Breast epithelium (tissue), 4 donors: ENCODE measurements around the gene GBF1. TPM values are rescaled to one million over a fixed set of nuclear protein-coding genes. Genes with fewer than 3 reads are reported as not detected.
"Not testable (repeated sequence)": the region's sequence is repeated elsewhere in the genome, so short reads cannot be mapped to it uniquely, and the experiment has no call there.

Experiments
- DNase-seq, 2 donors: peaks; one replicate each; pipeline ENCODE4 v3.0.0-alpha.2; 2019; ENCODE audit warnings: low spot score in 2 of 2
- H3K27ac ChIP-seq, 2 donors: fragments of 200-600 bp; sonication (generic) in 1 of 2; one replicate each; pipeline ENCODE4 v1.5.1; 2016 to 2019; ENCODE audit warnings: mild to moderate bottlenecking in 1 of 2
- H3K27me3 ChIP-seq, 2 donors: fragments of 200-600 bp; sonication (generic) in 1 of 2; one replicate each; pipeline versions ENCODE4 v1.5.1 to v1.6.0; 2017 to 2019; ENCODE audit warnings: control low read depth in 1 of 2, mild to moderate bottlenecking in 1 of 2
- H3K36me3 ChIP-seq: fragments of 200-600 bp; one replicate; pipeline ENCODE4 v1.5.1; 2019
- H3K4me1 ChIP-seq, 2 donors: fragments of 200-600 bp; sonication (generic); one replicate each; pipeline ENCODE4 v1.5.1; 2016 to 2019; ENCODE audit warnings: control low read depth in 1 of 2
- H3K4me3 ChIP-seq, 3 donors: fragments of 200-600 bp; sonication (generic); 1 replicate in 2 of 3; 2 replicates in 1 of 3; pipeline ENCODE4 v1.5.1; 2016 to 2019; ENCODE audit warnings: mild to moderate bottlenecking in 3 of 3, moderate library complexity in 2 of 3
- H3K9me3 ChIP-seq, 2 donors: fragments of 200-600 bp; sonication (generic) in 1 of 2; one replicate each; pipeline ENCODE4 v1.5.1; 2016 to 2019; ENCODE audit warnings: control low read depth in 1 of 2
- CTCF ChIP-seq, 3 donors: fragments of 450-650 bp; IDR thresholded peaks; one replicate each; pipeline ENCODE4 v1.5.1; 2016 to 2017; ENCODE audit warnings: antibody characterized with exemption in 3 of 3, mild to moderate bottlenecking in 3 of 3, moderate library complexity in 3 of 3
- POLR2A ChIP-seq: fragments of 450-650 bp; IDR thresholded peaks from one replicate; pipeline ENCODE4 v1.6.1; 2016; ENCODE audit warnings: antibody characterized with exemption, mild to moderate bottlenecking, moderate library complexity
- POLR2AphosphoS5 ChIP-seq, 3 donors: sonication (generic); formaldehyde crosslinking; IDR thresholded peaks; one replicate each; pipeline ENCODE4 v1.6.1; 2017; ENCODE audit warnings: antibody characterized with exemption in 3 of 3
- intact Hi-C: fragments of 100-400 bp; cut with DNase I; formaldehyde crosslinking; loops from one replicate; pipeline ENCODE4 v1.15.1; 2023; ENCODE audit warnings: low total_unique reads
- total RNA-seq, 3 donors: library from RNA; depleted of rRNA; stranded (reverse); fragments of >200 nt; gene quantifications; one replicate each; pipeline ENCODE4 v1.1.0, GENCODE V29; 2016

The GBF1 gene
- total RNA-seq, 3 donors from 2014 or later, result 25.8 to 32.1 (median 25.9) TPM

GRCh38 chr10:102245932-102246251 lies 560 bp downstream of the GBF1 start:
- intact Hi-C loops, result no loop called here
- no peak for DNase-seq
- Histone ChIP-seq H3K4me1 (peaks cover 9 to 27% of the 10 kb centered on the region in 2 donors), H3K36me3 (no peaks in the 10 kb centered on the region), H3K27ac (peak overlapping the region; percentile 88 to 93), H3K27me3 (no peaks in the 10 kb centered on the region), H3K9me3 (no peaks in the 10 kb centered on the region), H3K4me3 (peak overlapping the region; percentile 76 to 90 (median 76))
- TF ChIP-seq POLR2A, result no peak
- TF ChIP-seq POLR2AphosphoS5 (IDR thresholded peaks at IDR 0.05), result no peak
- no peak for TF ChIP-seq CTCF (IDR thresholded peaks at IDR 0.05)

GRCh38 chr10:102246261-102246660 lies 929 bp downstream of the GBF1 start:
- Histone ChIP-seq H3K36me3 (no peaks in the 10 kb centered on the region), H3K27ac (peak overlapping the region; percentile 88 to 93), H3K4me1 (peaks cover 9 to 27% of the 10 kb centered on the region in 2 donors), H3K9me3 (no peaks in the 10 kb centered on the region), H3K4me3 (peak overlapping the region; percentile 76 to 90 (median 76)), H3K27me3 (no peaks in the 10 kb centered on the region)
- no peak for DNase-seq
- no peak for TF ChIP-seq CTCF (IDR thresholded peaks at IDR 0.05)
- intact Hi-C loops, result no loop called here

- Histone ChIP-seq H3K4me3 (peak overlapping the region in 1 of 3 donors; percentile 90), H3K36me3 (no peaks in the 10 kb centered on the region), H3K4me1 (peaks cover 9 to 23% of the 10 kb centered on the region in 2 donors), H3K27ac (no peak overlapping the region), H3K27me3 (no peaks in the 10 kb centered on the region), H3K9me3 (no peaks in the 10 kb centered on the region)
- no peak for TF ChIP-seq POLR2A
- TF ChIP-seq CTCF (IDR thresholded peaks at IDR 0.05), result no peak
- no peak for TF ChIP-seq POLR2AphosphoS5 (IDR thresholded peaks at IDR 0.05)
- no peak for DNase-seq
- intact Hi-C loops, result no loop called here
Observed at GRCh38 chr10:102247734-102248133, 2.4 kb downstream of the GBF1 start.

GRCh38 chr10:102252508-102252907 lies 7.2 kb downstream of the GBF1 start:
- H3K9me3 ChIP-seq, H3K4me3 ChIP-seq, H3K27me3 ChIP-seq, intact Hi-C loops, DNase-seq, H3K27ac ChIP-seq, H3K36me3 ChIP-seq: not testable (repeated sequence)
- H3K4me1 ChIP-seq, result peaks cover 0 to 10% of the 10 kb centered on the region in 2 donors

GRCh38 chr10:102254426-102254825 lies 9.1 kb downstream of the GBF1 start:
- DNase-seq, result no peak
- TF ChIP-seq CTCF (IDR thresholded peaks at IDR 0.05) (no peak), POLR2A (no peak), POLR2AphosphoS5 (IDR thresholded peaks at IDR 0.05) (no peak)
- intact Hi-C loops, result no loop called here
- Histone ChIP-seq H3K36me3 (no peaks in the 10 kb centered on the region), H3K27ac (no peak overlapping the region), H3K4me1 (no peaks in the 10 kb centered on the region), H3K4me3 (no peak overlapping the region), H3K27me3 (no peaks in the 10 kb centered on the region), H3K9me3 (no peaks in the 10 kb centered on the region)

GRCh38 chr10:102255404-102255803 lies 10.1 kb downstream of the GBF1 start:
- TF ChIP-seq POLR2A, result no peak
- no peak for TF ChIP-seq POLR2AphosphoS5 (IDR thresholded peaks at IDR 0.05)
- TF ChIP-seq CTCF (IDR thresholded peaks at IDR 0.05), result no peak
- H3K36me3 ChIP-seq, result no peaks in the 10 kb centered on the region
- no peaks in the 10 kb centered on the region for H3K9me3 ChIP-seq
- H3K4me3 ChIP-seq, result no peak overlapping the region
- H3K27ac ChIP-seq, result no peak overlapping the region
- no peaks in the 10 kb centered on the region for H3K4me1 ChIP-seq
- no peaks in the 10 kb centered on the region for H3K27me3 ChIP-seq
- intact Hi-C loops, result no loop called here
- no peak for DNase-seq
